ENCODE data around the gene CDK7. TPM values are rescaled to one million over a fixed set of nuclear protein-coding genes. Genes with fewer than 3 reads are reported as not detected.
"Not testable (repeated sequence)": the region's sequence is repeated elsewhere in the genome, so short reads cannot be mapped to it uniquely, and the experiment has no call there.

CDK7 gene
- polyA plus RNA-seq, 1 experiment, result 153 TPM

- Histone ChIP-seq H3K4me3 (ENCODE audit: low read depth, low read length) (no peak overlapping the region), H3K27ac (ENCODE audit: low read depth, low read length) (no peak overlapping the region), H3K27me3 (ENCODE audit: control insufficient read depth, insufficient read depth, low read length) (no peaks in the 10 kb centered on the region), H3K9me3 (ENCODE audit: control insufficient read depth, insufficient read depth, low read length) (no peaks in the 10 kb centered on the region; the same call in 1 of the 2 replicates)
- no peak for DNase-seq (ENCODE audit: low read depth, low spot score)
- TF ChIP-seq CTCF (IDR thresholded peaks at IDR 0.05; ENCODE audit: low read depth, low read length), result no peak
- CTCF ChIA-PET, result no interaction called here
- POLR2A ChIA-PET, result no interaction called here
These were observed 3.4 kb upstream of the CDK7 start for GRCh38 chr5:69231281-69231680.

GRCh38 chr5:69231851-69232250 lies 2.8 kb upstream of the CDK7 start:
- DNase-seq (ENCODE audit: low read depth, low spot score), result no peak
- ChIA-PET CTCF (no interaction called here), POLR2A (no interaction called here)
- Histone ChIP-seq H3K4me3 (ENCODE audit: low read depth, low read length) (no peak overlapping the region), H3K27ac (ENCODE audit: low read depth, low read length) (no peak overlapping the region), H3K9me3 (ENCODE audit: control insufficient read depth, insufficient read depth, low read length) (no peaks in the 10 kb centered on the region; the same call in 1 of the 2 replicates), H3K27me3 (ENCODE audit: control insufficient read depth, insufficient read depth, low read length) (no peaks in the 10 kb centered on the region)
- TF ChIP-seq CTCF (IDR thresholded peaks at IDR 0.05; ENCODE audit: low read depth, low read length), result no peak

- CTCF ChIA-PET; H3K9me3 ChIP-seq (ENCODE audit: control insufficient read depth, insufficient read depth, low read length); DNase-seq (ENCODE audit: low read depth, low spot score); H3K27me3 ChIP-seq (ENCODE audit: control insufficient read depth, insufficient read depth, low read length); H3K27ac ChIP-seq (ENCODE audit: low read depth, low read length): not testable (repeated sequence)
- POLR2A ChIA-PET, result interaction anchor here (0.7 kb wide), 3 partner anchors 9 to 133 kb away, joined by 4 to 6 read pairs (median 5); no protein-coding TSS in a partner anchor
- peak overlapping the region; percentile 13; the same call in 1 of the 2 replicates for H3K4me3 ChIP-seq (ENCODE audit: low read depth, low read length)
These were observed 2.0 kb downstream of the CDK7 start for GRCh38 chr5:69236733-69237132.

GRCh38 chr5:69237877-69238276 lies 3.2 kb downstream of the CDK7 start:
- no peak for DNase-seq (ENCODE audit: low read depth, low spot score)
- no peak overlapping the region for H3K4me3 ChIP-seq (ENCODE audit: low read depth, low read length)
- POLR2A ChIA-PET, result interaction anchor here (0.6 kb wide), 1 partner anchor 264 kb away, joined by 4 read pairs; no protein-coding TSS in a partner anchor
- TF ChIP-seq CTCF (IDR thresholded peaks at IDR 0.05; ENCODE audit: low read depth, low read length), result no peak
- no peak overlapping the region for H3K27ac ChIP-seq (ENCODE audit: low read depth, low read length)
- CTCF ChIA-PET, result no interaction called here
- H3K9me3 ChIP-seq (ENCODE audit: control insufficient read depth, insufficient read depth, low read length), result no peaks in the 10 kb centered on the region; the same call in 1 of the 2 replicates
- H3K27me3 ChIP-seq (ENCODE audit: control insufficient read depth, insufficient read depth, low read length), result no peaks in the 10 kb centered on the region

- peak overlapping the region; percentile 92 for H3K27ac ChIP-seq (ENCODE audit: low read depth, low read length)
- CTCF ChIA-PET, result no interaction called here
- H3K9me3 ChIP-seq (ENCODE audit: control insufficient read depth, insufficient read depth, low read length), result no peaks in the 10 kb centered on the region; the same call in 1 of the 2 replicates
- no peak overlapping the region; the same call in 1 of the 2 replicates for H3K4me3 ChIP-seq (ENCODE audit: low read depth, low read length)
- TF ChIP-seq CTCF (IDR thresholded peaks at IDR 0.05; ENCODE audit: low read depth, low read length), result no peak
- DNase-seq (ENCODE audit: low read depth, low spot score), result peak; percentile 73
- H3K27me3 ChIP-seq (ENCODE audit: control insufficient read depth, insufficient read depth, low read length), result no peaks in the 10 kb centered on the region
- POLR2A ChIA-PET, result interaction anchor here (0.6 to 1.0 kb wide), 2 partner anchors 20 to 49 kb away, joined by 4 to 7 read pairs; partner anchors contain the start of gene CENPH
These were observed 4.1 kb downstream of the CDK7 start for GRCh38 chr5:69238760-69239251.

Measured in AG04450 (cell line).